IPS-NIHi7 (cell line): ENCODE measurements around the gene RPL31.

Experiments
- DNase-seq: peaks from one replicate; pipeline ENCODE4 v3.0.0; 2012; ENCODE audit warnings: mixed read lengths; ENCODE audit errors: extremely low spot score

RPL31 gene

DNA sequence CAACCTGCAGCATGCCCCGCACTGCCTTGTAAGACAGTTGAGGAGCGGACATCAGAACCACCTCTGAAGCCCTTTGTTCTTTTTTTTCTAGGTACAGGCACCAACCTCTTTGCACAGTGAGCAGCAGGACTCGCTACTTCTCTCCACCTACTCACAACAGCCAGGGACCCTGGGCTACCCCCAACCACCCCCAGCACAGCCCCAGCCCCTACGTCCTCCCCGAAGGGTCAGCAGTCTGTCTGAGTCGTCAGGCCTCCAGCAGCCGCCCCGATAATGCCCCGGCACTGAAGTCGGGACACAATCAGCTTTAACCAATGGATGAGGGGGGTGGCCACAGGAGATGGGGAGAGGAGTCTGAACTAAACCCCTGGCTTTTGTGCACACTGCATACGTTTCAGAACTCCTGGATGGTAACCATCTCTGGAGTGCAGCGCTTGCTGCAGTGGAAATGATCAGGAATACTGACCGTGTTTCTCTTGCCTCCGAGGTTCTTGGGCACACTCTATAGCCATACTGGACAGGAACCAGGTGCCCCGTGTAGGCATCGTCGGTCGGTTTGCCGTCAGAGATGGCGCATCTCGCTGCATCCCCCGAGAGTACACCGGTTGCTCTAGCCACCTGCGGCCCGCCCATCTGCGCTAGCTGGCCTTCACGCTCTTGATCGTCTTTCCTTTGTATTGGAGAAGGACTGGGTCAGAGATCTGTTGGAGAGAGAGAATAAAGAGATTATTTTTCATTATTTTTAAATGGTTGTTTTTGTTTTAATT lies 6.6 kb upstream of the RPL31 start:
- DNase-seq, result no peak

- DNase-seq, result no peak
Measured at GRCh38 chr2:100997509-100998234, 4.4 kb upstream of the RPL31 start.

- DNase-seq, result no peak
Measured at GRCh38 chr2:100998235-100998573, 3.9 kb upstream of the RPL31 start.

GRCh38 chr2:100999995-101000394 lies 2.1 kb upstream of the RPL31 start:
- no peak for DNase-seq

- no peak for DNase-seq
Measured at GRCh38 chr2:101002562-101003277, 631 bp downstream of the RPL31 start.

GRCh38 chr2:101003278-101003775 lies 1.2 kb downstream of the RPL31 start:
- no peak for DNase-seq

GRCh38 chr2:101004620-101005325 lies 2.7 kb downstream of the RPL31 start:
- DNase-seq, result no peak

GRCh38 chr2:101006065-101006715 lies 4.1 kb downstream of the RPL31 start:
- no peak for DNase-seq

GRCh38 chr2:101007415-101008345 lies 5.6 kb downstream of the RPL31 start:
- no peak for DNase-seq

GRCh38 chr2:101011152-101011551 lies 9.1 kb downstream of the RPL31 start:
- no peak for DNase-seq

DNA sequence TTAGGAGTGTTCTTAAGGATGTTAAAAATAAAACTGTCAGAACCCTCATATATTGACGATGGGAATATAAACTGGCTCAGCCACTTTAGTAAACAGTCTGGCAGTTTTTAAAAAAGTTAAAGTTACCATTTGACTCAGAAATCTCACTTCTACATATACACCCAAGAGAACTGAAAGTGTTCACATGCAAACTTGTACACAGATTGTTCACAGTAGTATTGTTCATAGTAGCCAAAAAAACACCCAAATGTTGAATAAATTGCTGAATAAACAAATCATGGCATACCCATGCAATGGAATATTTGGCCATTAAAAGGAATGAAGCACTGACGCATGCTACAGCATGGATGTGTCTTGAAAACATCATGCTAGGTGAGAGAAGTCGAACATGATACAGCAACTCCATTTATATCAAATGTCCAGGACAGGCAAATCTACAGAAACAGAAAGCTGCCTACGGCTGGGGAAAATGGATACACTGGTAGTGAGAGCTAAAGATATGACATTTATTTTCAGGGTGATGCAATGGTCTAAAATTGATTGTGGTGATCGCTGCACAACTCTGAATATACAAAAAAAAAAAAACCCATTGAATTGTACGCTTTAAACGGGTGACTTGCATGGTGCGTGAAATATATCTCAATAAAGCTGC lies 10.1 kb downstream of the RPL31 start:
- DNase-seq, result no peak

DNA sequence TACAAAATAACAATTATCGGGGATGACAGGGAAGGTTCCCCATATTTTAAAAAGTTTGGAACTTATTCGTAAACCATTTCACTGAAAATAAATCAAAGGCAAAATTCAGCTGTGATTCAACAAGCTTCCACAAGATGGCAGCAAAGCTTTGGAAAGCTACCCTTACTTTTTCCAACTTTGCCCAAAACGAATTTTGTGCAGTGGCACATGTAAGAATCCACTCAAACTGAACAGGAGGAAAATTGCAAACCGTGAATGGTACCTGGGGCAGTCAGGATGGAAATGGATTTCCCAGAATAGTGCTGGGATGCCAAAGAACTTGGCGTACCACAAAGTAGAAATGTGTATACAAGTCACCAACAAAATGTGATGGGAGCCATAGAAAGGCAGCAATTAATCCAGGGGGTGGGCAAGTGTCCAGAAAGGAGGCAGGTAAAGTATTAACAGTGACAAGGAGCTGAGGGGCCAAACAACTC lies 10.7 kb downstream of the RPL31 start:
- no peak for DNase-seq

GRCh38 chr2:101014264-101014857 lies 12.3 kb downstream of the RPL31 start:
- DNase-seq, result no peak

GRCh38 chr2:101017371-101017770 lies 15.3 kb downstream of the RPL31 start:
- no peak for DNase-seq

DNA sequence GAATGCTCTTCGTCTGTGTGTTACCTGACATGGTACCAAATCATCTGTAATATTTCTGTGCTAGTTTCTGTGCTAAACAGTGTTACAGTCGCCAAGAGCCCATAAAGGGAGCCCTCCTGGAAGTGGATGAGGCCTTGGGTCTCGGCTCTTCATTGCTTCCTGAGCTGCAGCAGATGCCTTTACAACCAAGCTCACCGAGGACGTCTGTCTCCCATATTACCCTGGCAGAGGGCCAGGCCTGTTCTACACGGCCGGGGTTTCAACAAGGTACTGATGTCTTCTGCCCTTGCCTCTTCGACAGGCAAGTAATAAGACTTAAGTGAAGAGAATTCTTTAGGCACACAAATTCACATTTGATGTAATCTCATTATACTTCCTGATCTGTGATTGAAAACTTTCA lies 16.8 kb downstream of the RPL31 start:
- DNase-seq, result no peak

- no peak for DNase-seq
Measured at GRCh38 chr2:101022221-101022620, 20.1 kb downstream of the RPL31 start.

- no peak for DNase-seq
Measured at GRCh38 chr2:101023327-101024107, 21.4 kb downstream of the RPL31 start.

GRCh38 chr2:101025561-101025960 lies 23.5 kb downstream of the RPL31 start:
- no peak for DNase-seq
